Measurements from ENCODE around the gene ZNF724.
A peak's percentile ranks its signal among the peaks of the same experiment; 100 is the strongest.
"Not testable (repeated sequence)": the region's sequence is repeated elsewhere in the genome, so short reads cannot be mapped to it uniquely, and the experiment has no call there.

Gene ZNF724

GRCh38 chr19:23249911-23250649, at the start of gene ZNF724:
ZNF724 (minus strand) TSS chr19:23250394; CDS start chr19:23250242, 152 bp downstream.
- peak; percentile 97 for DNase-seq (ENCODE audit: low spot score)

- no peak for DNase-seq (ENCODE audit: low spot score)
These were observed 43.9 kb upstream of the ZNF724 start for GRCh38 chr19:23294141-23294540.

GRCh38 chr19:23289966-23290365, 39.8 kb upstream of the ZNF724 start:
- not testable (repeated sequence) for DNase-seq (ENCODE audit: low spot score)

- DNase-seq (ENCODE audit: low spot score) = no peak
These were observed 37.4 kb upstream of the ZNF724 start for GRCh38 chr19:23287620-23288019.

GRCh38 chr19:23286477-23286876, 36.3 kb upstream of the ZNF724 start:
- DNase-seq (ENCODE audit: low spot score) = peak; percentile 41

GRCh38 chr19:23285948-23286347, 35.8 kb upstream of the ZNF724 start:
- DNase-seq (ENCODE audit: low spot score) = no peak

- DNase-seq (ENCODE audit: low spot score) = not testable (repeated sequence)
These were observed 35.1 kb upstream of the ZNF724 start for GRCh38 chr19:23285326-23285725.

- DNase-seq (ENCODE audit: low spot score) = peak; percentile 82
These were observed 33.7 kb upstream of the ZNF724 start for GRCh38 chr19:23283925-23284324.

GRCh38 chr19:23281663-23282276, 31.6 kb upstream of the ZNF724 start:
- no peak for DNase-seq (ENCODE audit: low spot score)

GRCh38 chr19:23278118-23278517, 27.9 kb upstream of the ZNF724 start:
- DNase-seq (ENCODE audit: low spot score) = not testable (repeated sequence)

GRCh38 chr19:23273590-23274412, 23.6 kb upstream of the ZNF724 start:
- DNase-seq (ENCODE audit: low spot score) = peak; percentile 99

- no peak for DNase-seq (ENCODE audit: low spot score)
These were observed 22.9 kb upstream of the ZNF724 start for GRCh38 chr19:23273022-23273589.

- DNase-seq (ENCODE audit: low spot score) = no peak
These were observed 13.8 kb upstream of the ZNF724 start for GRCh38 chr19:23263870-23264590.

- no peak for DNase-seq (ENCODE audit: low spot score)
These were observed 13.2 kb upstream of the ZNF724 start for GRCh38 chr19:23263396-23263795.

- no peak for DNase-seq (ENCODE audit: low spot score)
These were observed 12.7 kb upstream of the ZNF724 start for GRCh38 chr19:23262920-23263319.

GRCh38 chr19:23261496-23262020, 11.4 kb upstream of the ZNF724 start:
- no peak for DNase-seq (ENCODE audit: low spot score)

GRCh38 chr19:23260956-23261355, 10.8 kb upstream of the ZNF724 start:
- no peak for DNase-seq (ENCODE audit: low spot score)

- no peak for DNase-seq (ENCODE audit: low spot score)
These were observed 9.8 kb upstream of the ZNF724 start for GRCh38 chr19:23259961-23260360.

- DNase-seq (ENCODE audit: low spot score) = no peak
These were observed 5.5 kb upstream of the ZNF724 start for GRCh38 chr19:23255700-23256099.

GRCh38 chr19:23254141-23254910, 4.1 kb upstream of the ZNF724 start:
- DNase-seq (ENCODE audit: low spot score) = no peak

- DNase-seq (ENCODE audit: low spot score) = not testable (repeated sequence)
These were observed 3.1 kb upstream of the ZNF724 start for GRCh38 chr19:23253256-23253655.

All from HuH-7 (cell line).